ENCODE results near the gene ZNF697. TPM values are rescaled to one million over a fixed set of nuclear protein-coding genes. Genes with fewer than 3 reads are reported as not detected.

ZNF697 gene
- total and polyA plus RNA-seq, 9 of the 15 experiments (the other 6 are each of a cell fraction or from before 2014, with no cell fraction given): 2.1 to 13.6 (median 8.3) TPM

DNA sequence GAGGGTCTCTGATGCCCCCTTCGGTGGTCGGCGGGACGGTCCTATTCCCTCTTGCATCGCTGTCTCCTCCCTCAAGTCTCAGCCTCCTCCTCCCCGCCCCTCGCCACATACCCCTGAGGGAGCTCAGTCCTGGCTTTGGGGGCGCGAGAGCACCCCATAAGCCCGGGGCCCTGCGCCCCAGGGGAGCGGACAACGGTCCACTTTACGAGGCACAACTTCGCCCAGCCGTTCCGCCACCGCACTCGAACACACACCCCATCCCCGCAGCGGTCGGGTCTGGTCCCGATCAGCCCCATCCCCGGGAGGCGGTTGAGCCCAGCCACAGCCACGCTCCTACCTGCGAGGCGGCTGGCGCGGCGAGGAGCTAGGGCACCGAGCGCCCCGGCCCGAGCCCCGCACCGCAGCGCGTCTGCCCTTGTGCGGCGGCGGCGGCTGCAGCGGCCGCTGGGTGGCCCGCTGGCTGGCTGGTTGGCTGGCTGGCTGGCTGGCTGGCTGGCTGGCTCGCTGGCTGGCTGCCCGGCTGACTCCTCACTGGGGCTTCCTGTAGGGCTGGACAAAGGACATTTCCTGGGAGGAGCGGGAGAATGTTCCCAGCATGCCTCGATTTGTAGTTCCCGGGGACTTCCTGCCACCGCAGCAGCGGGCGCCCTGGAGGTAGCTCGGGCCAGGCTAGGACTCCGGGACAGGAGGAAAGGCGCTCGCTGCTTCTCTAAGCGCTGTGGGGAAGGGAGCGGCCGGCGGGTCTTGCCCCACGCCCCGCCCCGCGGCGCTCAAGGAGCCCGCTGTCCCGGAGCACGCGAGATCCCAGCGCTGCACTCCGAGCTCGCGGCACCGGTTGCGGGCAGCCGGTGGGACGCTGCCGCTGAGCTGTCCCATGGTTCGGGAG is at the start of gene ZNF697 (continued):
- TF ChIP-seq, protein P1, sequence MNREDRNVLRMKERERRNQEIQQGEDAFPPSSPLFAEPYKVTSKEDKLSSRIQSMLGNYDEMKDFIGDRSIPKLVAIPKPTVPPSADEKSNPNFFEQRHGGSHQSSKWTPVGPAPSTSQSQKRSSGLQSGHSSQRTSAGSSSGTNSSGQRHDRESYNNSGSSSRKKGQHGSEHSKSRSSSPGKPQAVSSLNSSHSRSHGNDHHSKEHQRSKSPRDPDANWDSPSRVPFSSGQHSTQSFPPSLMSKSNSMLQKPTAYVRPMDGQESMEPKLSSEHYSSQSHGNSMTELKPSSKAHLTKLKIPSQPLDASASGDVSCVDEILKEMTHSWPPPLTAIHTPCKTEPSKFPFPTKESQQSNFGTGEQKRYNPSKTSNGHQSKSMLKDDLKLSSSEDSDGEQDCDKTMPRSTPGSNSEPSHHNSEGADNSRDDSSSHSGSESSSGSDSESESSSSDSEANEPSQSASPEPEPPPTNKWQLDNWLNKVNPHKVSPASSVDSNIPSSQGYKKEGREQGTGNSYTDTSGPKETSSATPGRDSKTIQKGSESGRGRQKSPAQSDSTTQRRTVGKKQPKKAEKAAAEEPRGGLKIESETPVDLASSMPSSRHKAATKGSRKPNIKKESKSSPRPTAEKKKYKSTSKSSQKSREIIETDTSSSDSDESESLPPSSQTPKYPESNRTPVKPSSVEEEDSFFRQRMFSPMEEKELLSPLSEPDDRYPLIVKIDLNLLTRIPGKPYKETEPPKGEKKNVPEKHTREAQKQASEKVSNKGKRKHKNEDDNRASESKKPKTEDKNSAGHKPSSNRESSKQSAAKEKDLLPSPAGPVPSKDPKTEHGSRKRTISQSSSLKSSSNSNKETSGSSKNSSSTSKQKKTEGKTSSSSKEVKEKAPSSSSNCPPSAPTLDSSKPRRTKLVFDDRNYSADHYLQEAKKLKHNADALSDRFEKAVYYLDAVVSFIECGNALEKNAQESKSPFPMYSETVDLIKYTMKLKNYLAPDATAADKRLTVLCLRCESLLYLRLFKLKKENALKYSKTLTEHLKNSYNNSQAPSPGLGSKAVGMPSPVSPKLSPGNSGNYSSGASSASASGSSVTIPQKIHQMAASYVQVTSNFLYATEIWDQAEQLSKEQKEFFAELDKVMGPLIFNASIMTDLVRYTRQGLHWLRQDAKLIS (CRISPR knock-in tag; IDR thresholded peaks at IDR 0.05): no peak; the same call in 1 of the 2 replicates
- TF ChIP-seq NR1H2 (CRISPR knock-in tag; IDR thresholded peaks at IDR 0.05): no peak
- TF ChIP-seq CBX5 (IDR thresholded peaks at IDR 0.05; ENCODE audit: borderline replicate concordance, low read depth): no peak; the same call in 1 of the 2 replicates
- TF ChIP-seq, protein P2, sequence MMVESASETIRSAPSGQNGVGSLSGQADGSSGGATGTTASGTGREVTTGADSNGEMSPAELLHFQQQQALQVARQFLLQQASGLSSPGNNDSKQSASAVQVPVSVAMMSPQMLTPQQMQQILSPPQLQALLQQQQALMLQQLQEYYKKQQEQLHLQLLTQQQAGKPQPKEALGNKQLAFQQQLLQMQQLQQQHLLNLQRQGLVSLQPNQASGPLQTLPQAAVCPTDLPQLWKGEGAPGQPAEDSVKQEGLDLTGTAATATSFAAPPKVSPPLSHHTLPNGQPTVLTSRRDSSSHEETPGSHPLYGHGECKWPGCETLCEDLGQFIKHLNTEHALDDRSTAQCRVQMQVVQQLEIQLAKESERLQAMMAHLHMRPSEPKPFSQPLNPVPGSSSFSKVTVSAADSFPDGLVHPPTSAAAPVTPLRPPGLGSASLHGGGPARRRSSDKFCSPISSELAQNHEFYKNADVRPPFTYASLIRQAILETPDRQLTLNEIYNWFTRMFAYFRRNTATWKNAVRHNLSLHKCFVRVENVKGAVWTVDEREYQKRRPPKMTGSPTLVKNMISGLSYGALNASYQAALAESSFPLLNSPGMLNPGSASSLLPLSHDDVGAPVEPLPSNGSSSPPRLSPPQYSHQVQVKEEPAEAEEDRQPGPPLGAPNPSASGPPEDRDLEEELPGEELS (CRISPR knock-in tag; IDR thresholded peaks at IDR 0.05; ENCODE audit: borderline replicate concordance): no peak
- TF ChIP-seq, protein P3, sequence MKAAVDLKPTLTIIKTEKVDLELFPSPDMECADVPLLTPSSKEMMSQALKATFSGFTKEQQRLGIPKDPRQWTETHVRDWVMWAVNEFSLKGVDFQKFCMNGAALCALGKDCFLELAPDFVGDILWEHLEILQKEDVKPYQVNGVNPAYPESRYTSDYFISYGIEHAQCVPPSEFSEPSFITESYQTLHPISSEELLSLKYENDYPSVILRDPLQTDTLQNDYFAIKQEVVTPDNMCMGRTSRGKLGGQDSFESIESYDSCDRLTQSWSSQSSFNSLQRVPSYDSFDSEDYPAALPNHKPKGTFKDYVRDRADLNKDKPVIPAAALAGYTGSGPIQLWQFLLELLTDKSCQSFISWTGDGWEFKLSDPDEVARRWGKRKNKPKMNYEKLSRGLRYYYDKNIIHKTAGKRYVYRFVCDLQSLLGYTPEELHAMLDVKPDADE (conservative IDR thresholded peaks at IDR 0.05; ENCODE audit: control insufficient read depth, low read depth, low read length): 0 out of 2 replicates have a peak, but pooled peaks have one; percentile 19
- TF ChIP-seq, protein P4, sequence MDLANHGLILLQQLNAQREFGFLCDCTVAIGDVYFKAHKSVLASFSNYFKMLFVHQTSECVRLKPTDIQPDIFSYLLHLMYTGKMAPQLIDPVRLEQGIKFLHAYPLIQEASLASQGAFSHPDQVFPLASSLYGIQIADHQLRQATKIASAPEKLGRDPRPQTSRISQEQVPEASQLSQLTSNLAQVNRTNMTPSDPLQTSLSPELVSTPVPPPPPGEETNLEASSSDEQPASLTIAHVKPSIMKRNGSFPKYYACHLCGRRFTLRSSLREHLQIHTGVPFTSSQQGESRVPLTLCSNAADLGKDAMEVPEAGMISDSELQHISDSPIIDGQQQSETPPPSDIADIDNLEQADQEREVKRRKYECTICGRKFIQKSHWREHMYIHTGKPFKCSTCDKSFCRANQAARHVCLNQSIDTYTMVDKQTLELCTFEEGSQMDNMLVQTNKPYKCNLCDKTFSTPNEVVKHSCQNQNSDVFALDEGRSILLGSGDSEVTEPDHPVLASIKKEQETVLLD (IDR thresholded peaks at IDR 0.05): peak; percentile 49; the same call in 1 of the 2 replicates
- no peak for TF ChIP-seq ZNF165 (CRISPR knock-in tag; IDR thresholded peaks at IDR 0.05; ENCODE audit: borderline replicate concordance)
- TF ChIP-seq ZNF79 (CRISPR knock-in tag; IDR thresholded peaks at IDR 0.05; ENCODE audit: low read depth): no peak
- peak; percentile 58; the same call in 1 of the 2 replicates for TF ChIP-seq RB1 (IDR thresholded peaks at IDR 0.05; ENCODE audit: low read depth)
- TF ChIP-seq NEUROD1 (IDR thresholded peaks at IDR 0.05; ENCODE audit: borderline replicate concordance, low read depth, low read length, partially characterized antibody): no peak
- peak; percentile 39; the same call in 1 of the 2 replicates for TF ChIP-seq FOXJ2 (tag; IDR thresholded peaks at IDR 0.05)
- TF ChIP-seq, protein P5, sequence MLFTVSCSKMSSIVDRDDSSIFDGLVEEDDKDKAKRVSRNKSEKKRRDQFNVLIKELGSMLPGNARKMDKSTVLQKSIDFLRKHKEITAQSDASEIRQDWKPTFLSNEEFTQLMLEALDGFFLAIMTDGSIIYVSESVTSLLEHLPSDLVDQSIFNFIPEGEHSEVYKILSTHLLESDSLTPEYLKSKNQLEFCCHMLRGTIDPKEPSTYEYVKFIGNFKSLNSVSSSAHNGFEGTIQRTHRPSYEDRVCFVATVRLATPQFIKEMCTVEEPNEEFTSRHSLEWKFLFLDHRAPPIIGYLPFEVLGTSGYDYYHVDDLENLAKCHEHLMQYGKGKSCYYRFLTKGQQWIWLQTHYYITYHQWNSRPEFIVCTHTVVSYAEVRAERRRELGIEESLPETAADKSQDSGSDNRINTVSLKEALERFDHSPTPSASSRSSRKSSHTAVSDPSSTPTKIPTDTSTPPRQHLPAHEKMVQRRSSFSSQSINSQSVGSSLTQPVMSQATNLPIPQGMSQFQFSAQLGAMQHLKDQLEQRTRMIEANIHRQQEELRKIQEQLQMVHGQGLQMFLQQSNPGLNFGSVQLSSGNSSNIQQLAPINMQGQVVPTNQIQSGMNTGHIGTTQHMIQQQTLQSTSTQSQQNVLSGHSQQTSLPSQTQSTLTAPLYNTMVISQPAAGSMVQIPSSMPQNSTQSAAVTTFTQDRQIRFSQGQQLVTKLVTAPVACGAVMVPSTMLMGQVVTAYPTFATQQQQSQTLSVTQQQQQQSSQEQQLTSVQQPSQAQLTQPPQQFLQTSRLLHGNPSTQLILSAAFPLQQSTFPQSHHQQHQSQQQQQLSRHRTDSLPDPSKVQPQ (CRISPR knock-in tag; IDR thresholded peaks at IDR 0.05; ENCODE audit: borderline replicate concordance): no peak
- no peak for TF ChIP-seq SP2 (IDR thresholded peaks at IDR 0.05; ENCODE audit: extremely low read depth, low read depth, low read length, poor library complexity, severe bottlenecking)
- no peak for TF ChIP-seq DIDO1 (tag; IDR thresholded peaks at IDR 0.05; ENCODE audit: low read depth)
